AML-193 (cell line): Measurements from ENCODE around the gene PIEZO1.

ENCODE experiments used
- DNase-seq, 2 experiments: peaks; one replicate each; lab custom pipeline; 2025; lab: John Stamatoyannopoulos, UW

PIEZO1 gene

DNA sequence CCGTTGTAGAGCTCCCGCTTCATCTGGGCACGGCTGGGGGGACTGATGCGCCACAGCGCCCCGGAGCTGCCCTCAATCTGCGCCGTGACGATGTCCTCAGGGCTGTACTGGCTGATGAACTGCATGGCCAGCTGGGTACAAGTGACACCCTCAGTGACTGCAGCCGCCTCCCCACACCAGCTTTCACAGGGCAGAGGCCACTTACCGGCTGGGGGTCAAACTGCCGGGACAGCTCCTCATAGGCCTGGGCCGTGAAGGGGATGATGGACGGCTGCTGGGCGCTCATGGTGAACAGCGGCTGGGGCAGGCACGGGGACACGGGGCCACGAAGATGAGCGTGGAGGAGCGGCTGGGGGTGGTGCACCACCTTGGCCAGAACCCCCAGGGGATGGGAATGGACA is 68.4 kb downstream of the PIEZO1 start:
- no peak for DNase-seq

GRCh38 chr16:88716201-88716600 is 68.8 kb downstream of the PIEZO1 start:
- no peak for DNase-seq

DNA sequence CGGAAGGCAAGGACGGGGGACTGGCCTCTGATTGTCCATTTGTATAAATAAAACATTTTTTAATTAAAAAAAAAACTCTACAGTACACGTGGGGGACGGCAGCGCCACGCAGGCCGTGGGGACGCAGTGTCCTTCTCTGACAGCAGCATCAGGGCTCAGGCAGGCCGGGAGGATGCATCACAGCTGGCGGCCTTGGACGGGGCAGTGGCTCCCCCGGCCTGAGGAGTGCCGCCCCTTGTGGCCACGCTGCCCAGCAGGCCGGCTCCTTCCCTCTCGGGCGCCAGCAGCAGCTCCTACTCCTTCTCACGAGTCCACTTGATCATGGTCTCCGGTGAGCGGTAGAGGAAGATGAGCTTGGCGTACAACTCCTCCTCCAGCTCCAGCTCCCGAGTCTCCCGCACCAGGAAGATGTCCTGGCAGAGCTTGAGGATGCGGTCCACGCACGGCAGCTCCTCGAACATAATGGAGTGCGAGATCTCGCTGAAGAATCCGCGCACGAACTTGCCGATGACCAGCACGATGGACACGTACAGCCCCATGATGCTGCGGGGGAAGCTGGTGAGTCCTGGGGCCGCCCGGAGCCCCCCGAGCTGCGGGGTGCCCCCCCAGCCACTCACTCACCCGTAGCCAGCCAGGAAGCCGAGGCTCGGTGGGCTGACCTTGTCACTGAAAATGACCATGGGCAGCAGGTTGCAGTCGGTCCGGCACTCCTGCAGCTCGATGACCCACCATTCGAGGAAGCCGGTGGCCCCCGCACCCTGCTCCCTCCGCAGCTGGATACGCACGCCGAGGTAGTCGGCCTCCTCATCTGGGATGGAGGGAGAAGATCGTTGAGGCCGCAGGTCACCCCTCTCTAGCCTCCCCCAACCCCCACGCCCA is 69.5 kb downstream of the PIEZO1 start:
- no peak for DNase-seq

DNA sequence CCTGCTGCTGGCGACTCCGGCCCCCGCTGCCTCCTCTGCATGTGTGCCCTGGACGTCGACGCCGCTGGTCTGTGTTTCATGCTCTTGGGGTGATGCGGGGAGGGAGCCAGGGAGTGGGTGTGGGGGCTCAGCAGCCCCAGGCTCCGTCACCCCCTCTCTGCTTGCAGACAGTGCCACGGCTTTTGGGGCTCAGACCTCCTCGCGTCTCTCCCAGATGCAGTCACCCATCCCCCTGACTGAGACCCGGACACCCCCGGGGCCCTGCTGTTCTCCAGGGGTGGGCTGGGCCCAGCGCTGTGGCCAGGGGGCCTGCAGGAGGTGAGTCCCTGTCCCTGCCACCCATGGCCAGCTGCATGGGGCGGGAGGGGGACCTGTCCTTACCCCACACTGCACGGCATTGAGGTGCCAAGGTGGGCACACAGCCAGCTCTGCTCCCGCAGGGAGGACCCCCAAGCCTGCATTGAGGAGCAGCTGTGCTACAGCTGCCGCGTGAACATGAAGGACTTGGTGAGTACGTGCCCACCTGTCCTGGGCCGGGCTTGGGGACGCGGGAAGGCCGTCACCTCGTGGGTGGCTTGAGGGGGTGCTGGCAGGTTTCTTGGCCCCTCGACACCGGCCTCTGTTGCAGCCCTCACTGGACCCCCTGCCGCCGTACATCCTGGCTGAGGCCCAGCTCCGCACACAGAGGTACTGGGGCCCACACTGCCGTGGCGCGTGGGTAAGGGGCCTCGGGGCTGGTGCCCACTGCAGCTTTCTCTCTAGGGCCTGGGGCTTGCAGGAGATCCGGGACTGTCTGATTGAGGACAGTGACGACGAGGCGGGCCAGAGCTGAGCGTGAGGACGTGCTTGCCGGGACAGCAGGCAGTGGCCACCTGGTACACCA is 70.4 kb downstream of the PIEZO1 start:
- no peak for DNase-seq

- no peak for DNase-seq
Measured at GRCh38 chr16:88713568-88714419, 71.2 kb downstream of the PIEZO1 start.

- DNase-seq = no peak
Measured at GRCh38 chr16:88713054-88713453, 72.0 kb downstream of the PIEZO1 start.

DNA sequence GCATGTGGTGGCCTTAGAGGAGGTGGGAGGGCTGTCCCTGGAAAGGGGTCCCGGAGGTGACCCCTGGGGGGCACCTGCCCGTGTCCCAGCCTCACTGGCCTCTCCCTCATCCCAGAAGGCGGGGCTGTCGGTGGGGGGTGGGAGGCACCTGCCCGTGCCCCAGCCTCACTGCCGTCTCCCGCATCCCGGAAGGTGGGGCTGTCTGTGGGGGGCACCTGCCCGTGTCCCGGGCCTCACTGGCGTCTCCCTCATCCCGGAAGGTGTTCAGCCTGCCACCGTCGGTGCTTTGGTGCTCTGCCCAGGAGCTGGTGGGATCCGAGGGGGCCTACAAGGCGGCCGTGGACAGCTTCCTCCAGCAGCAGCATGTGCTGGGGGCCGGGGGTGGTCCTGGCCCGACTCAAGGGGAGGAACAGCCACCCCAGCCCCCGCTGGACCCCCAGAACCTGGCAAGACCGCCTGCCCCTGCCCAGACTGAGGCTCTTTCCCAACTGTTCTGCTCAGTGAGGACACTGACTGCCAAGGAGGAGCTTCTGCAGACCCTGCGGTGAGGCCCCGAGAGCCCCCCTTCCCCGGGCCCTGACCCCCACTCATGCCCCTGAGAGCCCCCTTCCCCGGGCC is 72.5 kb downstream of the PIEZO1 start:
- no peak for DNase-seq

DNA sequence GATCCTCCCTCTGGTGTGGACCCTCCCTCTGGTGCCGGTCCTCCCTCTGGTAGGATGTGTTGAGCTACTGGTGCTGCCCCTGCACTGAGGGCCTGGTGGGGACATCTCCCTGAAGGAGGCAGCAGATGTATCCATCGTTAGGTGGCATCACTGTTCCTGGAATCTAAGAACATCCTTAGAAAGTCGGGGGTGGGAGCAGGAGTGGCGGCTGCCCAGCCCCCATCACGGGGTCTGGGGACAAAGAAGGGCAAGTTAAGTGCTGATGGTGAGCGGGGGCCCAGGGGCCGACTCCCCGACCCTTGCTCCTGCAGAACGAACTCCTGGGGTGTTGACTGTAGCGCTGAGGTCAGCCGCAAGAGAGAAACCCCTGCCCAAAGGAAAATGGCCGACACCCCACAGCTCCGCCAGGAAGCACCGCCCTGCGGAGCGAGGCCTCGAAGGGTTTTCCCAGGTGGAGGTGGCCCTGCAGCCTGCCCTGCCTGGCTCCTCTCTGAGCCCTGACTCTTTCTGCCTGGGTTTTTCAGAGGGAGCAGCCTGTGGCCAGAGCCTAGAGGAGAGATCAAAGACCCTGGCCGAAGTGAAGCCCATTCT is 73.2 kb downstream of the PIEZO1 start:
- DNase-seq = no peak

DNA sequence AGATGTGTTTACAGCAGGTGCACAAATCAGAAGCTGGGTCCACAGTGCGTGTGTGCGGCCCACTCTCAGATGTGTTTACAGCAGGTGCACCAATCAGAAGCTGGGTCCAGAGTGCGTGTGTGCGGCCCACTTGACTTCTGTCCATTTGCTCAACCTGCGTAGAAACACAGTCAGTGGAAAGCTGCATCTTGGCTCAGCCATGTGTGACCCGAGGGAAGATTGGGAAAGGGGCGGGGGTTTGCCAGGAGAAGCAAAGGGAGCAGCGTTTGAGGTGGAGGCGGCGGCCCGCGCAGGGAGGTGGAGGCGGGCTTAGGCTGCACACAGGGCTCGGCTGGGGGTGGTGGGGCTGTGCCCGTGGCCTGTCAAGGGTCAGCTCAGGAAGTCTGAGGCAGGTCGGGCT is 74.5 kb downstream of the PIEZO1 start:
- no peak for DNase-seq

DNA sequence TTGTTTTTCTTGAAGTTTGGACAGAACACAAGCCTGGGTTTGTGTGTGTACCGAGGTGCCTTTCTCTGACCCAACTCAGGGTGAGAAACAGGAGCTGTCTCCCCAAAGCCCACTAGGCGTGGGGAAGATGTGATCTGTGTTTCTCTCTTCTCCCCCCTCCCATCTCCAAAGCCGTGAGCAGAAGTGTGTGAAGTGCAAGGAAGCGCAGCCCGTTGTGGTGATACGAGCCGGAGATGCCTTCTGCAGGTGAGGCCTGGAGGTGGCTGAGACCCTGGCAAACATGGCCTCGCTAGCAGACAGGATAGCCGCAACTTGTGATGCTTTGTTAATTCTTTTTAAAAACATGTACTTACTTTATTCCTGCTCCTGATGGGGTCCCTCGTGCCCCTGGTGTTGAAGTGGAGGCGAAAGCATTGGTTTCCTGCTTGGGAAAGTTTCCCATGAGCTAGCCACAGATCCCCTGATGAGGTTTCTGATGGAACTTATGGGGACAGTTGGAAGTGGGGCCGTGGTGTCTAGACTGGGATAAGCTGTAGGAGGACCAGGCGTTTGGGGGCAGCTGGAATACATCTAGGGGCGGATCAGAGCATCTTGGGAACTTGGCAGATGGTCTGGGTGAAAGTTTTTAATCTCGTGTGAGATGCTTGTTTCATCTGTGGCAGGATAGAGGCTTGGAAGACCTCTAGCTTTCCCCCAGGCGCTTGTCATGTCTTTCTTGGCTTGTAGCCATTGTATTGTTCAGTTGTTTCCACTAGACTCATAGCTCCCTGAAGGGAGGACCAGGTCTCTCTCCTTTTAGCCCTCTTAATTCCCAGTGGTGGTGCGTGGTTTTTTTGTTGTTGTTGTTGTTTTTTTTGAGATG is 77.8 kb downstream of the PIEZO1 start:
- DNase-seq = no peak

DNA sequence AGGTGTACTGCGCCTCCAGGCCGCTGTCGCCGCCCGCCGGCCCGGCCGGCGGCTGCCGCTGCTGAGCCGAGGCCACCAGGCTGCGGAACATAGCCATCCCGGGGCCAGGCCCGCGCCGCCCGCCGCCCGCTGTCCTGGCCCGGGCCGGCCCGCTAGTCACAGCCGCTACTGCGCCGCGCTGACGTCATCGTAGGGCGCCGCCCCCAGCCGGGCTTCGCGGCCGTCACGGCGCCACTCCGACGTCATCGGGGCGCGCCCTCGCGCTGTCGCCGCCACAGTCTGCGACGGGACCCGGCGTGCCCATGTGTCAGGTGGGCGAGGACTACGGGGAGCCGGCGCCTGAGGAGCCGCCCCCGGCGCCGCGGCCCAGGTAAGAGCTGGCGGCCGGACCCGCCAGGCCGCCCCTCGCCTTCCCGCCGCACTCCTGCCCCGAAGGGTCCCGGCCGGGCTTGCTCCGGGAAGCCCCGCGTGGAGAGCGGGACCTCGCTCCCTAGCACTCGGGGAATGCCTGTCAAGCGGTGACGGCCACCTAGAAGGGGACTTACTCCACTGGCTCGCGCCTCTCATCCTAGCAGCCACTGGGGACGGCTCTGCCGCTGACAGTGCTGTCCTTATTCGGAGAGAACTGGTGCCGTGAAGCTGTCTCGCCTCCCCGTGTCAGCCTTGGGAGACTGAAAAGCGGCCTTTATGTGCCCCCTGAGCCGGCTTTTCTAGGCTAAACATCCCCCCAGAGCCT is 78.6 kb downstream of the PIEZO1 start, which contains the start of the genes CTU2 and RNF166:
Gene CTU2, plus strand, starts transcription at position 275 of the 736 bp plus-strand sequence. Its CDS starts 28 bp downstream, at position 303.
Gene RNF166, minus strand, starts transcription at position 180 of the 736 bp plus-strand sequence. Its CDS starts 83 bp downstream, at position 97.
- peak; percentile 61 to 74 for DNase-seq

GRCh38 chr16:88705801-88706228 is 79.2 kb downstream of the PIEZO1 start:
- no peak for DNase-seq

- DNase-seq = peak in 1 of 2 experiments; percentile 5
Measured at GRCh38 chr16:88705076-88705684, 79.8 kb downstream of the PIEZO1 start.

GRCh38 chr16:88703486-88704309 is 81.3 kb downstream of the PIEZO1 start:
- DNase-seq = peak; percentile 79 to 81

GRCh38 chr16:88702371-88703210 is 82.4 kb downstream of the PIEZO1 start:
- peak; percentile 70 to 74 for DNase-seq

GRCh38 chr16:88701581-88702370 is 83.2 kb downstream of the PIEZO1 start:
- DNase-seq = no peak
